HPDE6-E6E7 (cell line): ENCODE measurements around the gene C1QTNF6.
A peak's percentile ranks its signal among the peaks of the same experiment; 100 is the strongest.

Experiments used
- DNase-seq: peaks from one replicate; pipeline ENCODE4 v3.0.0; 2011; ENCODE audit warnings: missing footprints; ENCODE audit errors: extremely low spot score

The C1QTNF6 gene

GRCh38 chr22:37162221-37163095, 25.6 kb downstream of the C1QTNF6 start:
- no peak for DNase-seq

GRCh38 chr22:37161443-37161842, 26.6 kb downstream of the C1QTNF6 start:
- DNase-seq: no peak

- DNase-seq: no peak
These were observed 28.0 kb downstream of the C1QTNF6 start for GRCh38 chr22:37160027-37160426.

GRCh38 chr22:37158963-37159290, 29.1 kb downstream of the C1QTNF6 start:
- DNase-seq: no peak

GRCh38 chr22:37157516-37158285, 30.3 kb downstream of the C1QTNF6 start:
- DNase-seq: no peak

- DNase-seq: no peak
These were observed 31.2 kb downstream of the C1QTNF6 start for GRCh38 chr22:37156686-37157435.

GRCh38 chr22:37155971-37156370, 32.1 kb downstream of the C1QTNF6 start:
- no peak for DNase-seq

- DNase-seq: no peak
These were observed 32.9 kb downstream of the C1QTNF6 start for GRCh38 chr22:37154925-37155712.

- no peak for DNase-seq
These were observed 34.1 kb downstream of the C1QTNF6 start for GRCh38 chr22:37153901-37154300.

GRCh38 chr22:37151401-37151800, 36.6 kb downstream of the C1QTNF6 start:
- DNase-seq: no peak

GRCh38 chr22:37150701-37151100, 37.3 kb downstream of the C1QTNF6 start:
- no peak for DNase-seq

- DNase-seq: no peak
These were observed 39.0 kb downstream of the C1QTNF6 start for GRCh38 chr22:37148742-37149665.

- no peak for DNase-seq
These were observed 39.9 kb downstream of the C1QTNF6 start for GRCh38 chr22:37148031-37148651.

- DNase-seq: no peak
These were observed 40.7 kb downstream of the C1QTNF6 start for GRCh38 chr22:37147186-37147990.

GRCh38 chr22:37146507-37147180, 41.4 kb downstream of the C1QTNF6 start:
- DNase-seq: no peak

GRCh38 chr22:37146051-37146385, 42.0 kb downstream of the C1QTNF6 start:
- peak; percentile 61 for DNase-seq

GRCh38 chr22:37145180-37146050, 42.6 kb downstream of the C1QTNF6 start:
- DNase-seq: no peak

- DNase-seq: no peak
These were observed 43.9 kb downstream of the C1QTNF6 start for GRCh38 chr22:37144180-37144554.
